ENCODE data around the gene IFT25. TPM values are rescaled to one million over a fixed set of nuclear protein-coding genes. Genes with fewer than 3 reads are reported as not detected.

The IFT25 gene
- total and polyA plus RNA-seq, 2 of the 13 experiments (the other 11 are each of a cell fraction or from before 2014, with no cell fraction given): 19.7 to 48.0 TPM

- Histone ChIP-seq H3K9ac (ENCODE audit: insufficient read depth, low read depth, low read length) (peak overlapping the region; percentile 41; the same call in 1 of the 2 replicates), H3K79me2 (ENCODE audit: insufficient read depth, low read length) (peaks cover 13% of the 10 kb centered on the region), H3K27me3 (ENCODE audit: control insufficient read depth in 1 of 2, insufficient read depth in 2 of 2, low read length in 2 of 2) (no peaks in the 10 kb centered on the region), H3K4me3 (replicated peaks in 1 of 3; ENCODE audit: insufficient read depth in 1 of 3, low read depth in 2 of 3, low read length in 3 of 3) (peak overlapping the region; percentile 7 to 40 (median 37); a peak in 3 of 6 replicates), H2AFZ (ENCODE audit: low read length) (peak overlapping the region; percentile 34), H3K4me2 (ENCODE audit: low read depth, low read length) (peak overlapping the region; percentile 88), H3K4me1 (ENCODE audit: insufficient read depth, low read length) (peaks cover 83% of the 10 kb centered on the region), H4K20me1 (ENCODE audit: insufficient read depth, low read length) (no peaks in the 10 kb centered on the region), H3K9me3 (ENCODE audit: low read length) (no peaks in the 10 kb centered on the region), H3K27ac (ENCODE audit: extremely low read length, insufficient read depth, low read length) (peak overlapping the region; percentile 37), H3K36me3 (replicated peaks in 1 of 2; ENCODE audit: control insufficient read depth in 1 of 2, insufficient read depth in 2 of 2, low read length in 2 of 2) (no peaks in the 10 kb centered on the region)
- TF ChIP-seq HINFP (CRISPR knock-in tag; IDR thresholded peaks at IDR 0.05; ENCODE audit: low read depth): no peak
- no peak for TF ChIP-seq ZNF781 (CRISPR knock-in tag; IDR thresholded peaks at IDR 0.05; ENCODE audit: borderline replicate concordance, not compliant biosample characterization)
- no peak for TF ChIP-seq RERE (CRISPR knock-in tag; IDR thresholded peaks at IDR 0.05; ENCODE audit: low read depth)
- peak; percentile 29; the same call in 1 of the 2 replicates for TF ChIP-seq ZBTB38 (CRISPR knock-in tag; IDR thresholded peaks at IDR 0.05)
- TF ChIP-seq USF2 (IDR thresholded peaks at IDR 0.05; ENCODE audit: low read depth, low read length): no peak
- TF ChIP-seq USF2 (CRISPR knock-in tag; IDR thresholded peaks at IDR 0.05; ENCODE audit: borderline replicate concordance): no peak
- DNase-seq (ENCODE audit: low spot score): no peak
- intact Hi-C loops (cut with micrococcal nuclease; ENCODE audit: unreplicated experiment): no loop called here
- in situ Hi-C loops (cut with HindIII; ENCODE audit: extremely low pct_ligation_motif_present, low pct_unique_long_range_greater_than_20kb): no loop called here
- ChIA-PET POLR2A (interaction anchor here (0.7 to 1.4 kb wide), 3 partner anchors 17 to 50 kb away, joined by 3 to 6 read pairs (median 3); partner anchors contain the start of genes IFT25 and LRRC42), CTCF (ENCODE audit: low intra/inter-chr PET ratio, low total read pairs) (no interaction called here)
- ATAC-seq: no peak
- FAIRE-seq: no peak
- 70% methylated on average over 6 of the region's 6 CpGs for WGBS (ENCODE audit: low lambda C conversion rate)
- no TSS peak for BruUV-seq (replicated peaks)
These were observed 50.1 kb downstream of the IFT25 start for GRCh38 chr1:53895421-53895820.

Measured in HepG2 (cell line).